GM12878 (cell line): ENCODE data around the gene RARRES2. TPM values are rescaled to one million over a fixed set of nuclear protein-coding genes. Genes with fewer than 3 reads are reported as not detected.

Source experiments
- ATAC-seq: fragments of 200-7000 bp; cut with Tn5 transposase; 3 replicates; pipeline ENCODE4 v1.9.1; 2020; ENCODE audit warnings: mild to moderate bottlenecking, moderate library complexity
- BruUV-seq: library from RNA; stranded (reverse); fragments of 400-500 nt; replicated peaks from 2 replicates; lab custom pipeline; 2021; lab: Mats Ljungman, UMichigan
- CTCF ChIA-PET: fragments of 300-600 bp; sonication (Branson Sonifier 250); formaldehyde crosslinking; extraction: SDS; loops from one replicate; lab custom pipeline; 2021; ENCODE audit warnings: inconsistent platforms; lab: Yijun Ruan, JAX
- POLR2A ChIA-PET: fragments of 350-600 bp; formaldehyde crosslinking; extraction: SDS; loops from one replicate; lab custom pipeline; 2021; ENCODE audit warnings: inconsistent platforms; lab: Charles Lee
- RAD21 ChIA-PET: fragments of 300-600 bp; sonication (Branson Sonifier 250); formaldehyde crosslinking; loops from one replicate; lab custom pipeline; 2023; ENCODE audit warnings: antibody characterized with exemption; ENCODE audit not compliant: unreplicated experiment; lab: Charles Lee
- SMC1A ChIA-PET: fragments of 300-600 bp; sonication (Branson Sonifier 250); formaldehyde crosslinking; loops from one replicate; lab custom pipeline; 2023; ENCODE audit not compliant: unreplicated experiment, uncharacterized antibody; lab: Charles Lee
- DNase-seq: peaks from one replicate; pipeline ENCODE4 v3.0.0-alpha.2; 2011; ENCODE audit warnings: low read depth, low spot score
- FAIRE-seq: peaks from 3 replicates; lab custom pipeline; 2011; peaks lifted over from hg19 to GRCh38; lab: Jason Lieb, UNC
- H2AFZ ChIP-seq: 2 replicates; pipeline ENCODE4 v1.6.0; 2011; ENCODE audit warnings: low read depth, low read length, control low read depth; ENCODE audit not compliant: control insufficient read depth
- H3K27ac ChIP-seq: 2 replicates; pipeline ENCODE4 v1.5.1; 2011; ENCODE audit warnings: control low read depth; ENCODE audit not compliant: control insufficient read depth, insufficient read depth
- H3K27me3 ChIP-seq, 2 experiments: replicated peaks in 1 of 2; 2 replicates each; pipeline versions ENCODE4 v1.6.0 to v1.6.1; 2011; ENCODE audit warnings: low read length in 1 of 2; ENCODE audit not compliant: control insufficient read depth in 2 of 2, insufficient read depth in 2 of 2
- H3K36me3 ChIP-seq, 2 experiments: 2 replicates each; pipeline ENCODE4 v1.5.1; 2011; ENCODE audit warnings: low read length in 1 of 2; ENCODE audit not compliant: control insufficient read depth in 2 of 2, insufficient read depth in 2 of 2
- H3K4me1 ChIP-seq: 2 replicates; pipeline ENCODE4 v1.6.1; 2011; ENCODE audit warnings: mild to moderate bottlenecking, low read length, moderate library complexity, mixed read lengths; ENCODE audit not compliant: control insufficient read depth, insufficient read depth
- H3K4me2 ChIP-seq: 2 replicates; pipeline ENCODE4 v1.6.0; 2011; ENCODE audit warnings: control low read depth; ENCODE audit not compliant: control insufficient read depth, insufficient read depth
- H3K4me3 ChIP-seq: fragments of 200-600 bp; sonication (generic); 2 replicates; pipeline ENCODE4 v1.5.1; 2016
- H3K79me2 ChIP-seq: 2 replicates; pipeline ENCODE4 v1.6.0; 2011; ENCODE audit warnings: low read length; ENCODE audit not compliant: control insufficient read depth, insufficient read depth
- H3K9ac ChIP-seq: 2 replicates; pipeline ENCODE4 v1.8.0; 2011; ENCODE audit warnings: low read length, control low read depth, mixed read lengths; ENCODE audit not compliant: control insufficient read depth, insufficient read depth
- H3K9me3 ChIP-seq: replicated peaks from 3 replicates; pipeline ENCODE4 v1.5.1; 2011; ENCODE audit warnings: mild to moderate bottlenecking, low read length; ENCODE audit not compliant: control insufficient read depth, insufficient read depth
- H4K20me1 ChIP-seq: 2 replicates; pipeline ENCODE4 v1.6.0; 2011; ENCODE audit not compliant: control insufficient read depth, insufficient read depth
- BRCA1 ChIP-seq: IDR thresholded peaks from 2 replicates; pipeline ENCODE4 v1.6.1; 2011; ENCODE audit warnings: low read depth, low read length, improper control_type of control experiment
- EGR1 ChIP-seq, 2 experiments: IDR thresholded peaks; 1 replicate in 1 of 2; 2 replicates in 1 of 2; pipeline ENCODE4 v1.6.1; 2011 to 2012; ENCODE audit warnings: low read depth in 2 of 2, low read length in 2 of 2, borderline replicate concordance in 1 of 2, mild to moderate bottlenecking in 1 of 2, moderate library complexity in 1 of 2
- ETV6 ChIP-seq, 2 experiments: fragments of 450-650 bp in 1 of 2; IDR thresholded peaks in 1 of 2; conservative IDR thresholded peaks in 1 of 2; 2 replicates each; pipeline ENCODE4 v1.6.1; 2014; ENCODE audit warnings: antibody characterized with exemption in 1 of 2, borderline replicate concordance in 1 of 2, low read depth in 1 of 2, mild to moderate bottlenecking in 1 of 2, moderate library complexity in 1 of 2
- MLLT1 ChIP-seq: fragments of 450-650 bp; IDR thresholded peaks from 2 replicates; pipeline ENCODE4 v1.6.1; 2016; ENCODE audit warnings: mild to moderate bottlenecking
- PAX8 ChIP-seq: fragments of 450-650 bp; IDR thresholded peaks from 2 replicates; pipeline ENCODE4 v1.6.1; 2017; ENCODE audit warnings: mild to moderate bottlenecking, moderate library complexity
- RUNX3 ChIP-seq: IDR thresholded peaks from 2 replicates; pipeline ENCODE4 v1.6.1; 2012; ENCODE audit warnings: low read length, inconsistent platforms
- ZNF24 ChIP-seq: fragments of 450-650 bp; IDR thresholded peaks from 2 replicates; pipeline ENCODE4 v1.6.1; 2017; ENCODE audit warnings: antibody characterized with exemption, mild to moderate bottlenecking
- ZNF592 ChIP-seq: fragments of 450-650 bp; IDR thresholded peaks from 2 replicates; pipeline ENCODE4 v1.6.1; 2017; ENCODE audit warnings: mild to moderate bottlenecking, moderate library complexity
- WGBS: methylation state at CpG from one replicate; pipeline ENCODE4 v1.1.6; 2016; ENCODE audit warnings: low lambda C conversion rate; ENCODE audit not compliant: insufficient replicate concordance, insufficient coverage; ENCODE audit errors: missing lambda C conversion rate; 5-methylcytosine and 5-hydroxymethylcytosine counted together
- in situ Hi-C: fragments of 300-500 bp; cut with MboI; formaldehyde crosslinking; loops from 9 replicates; pipeline ENCODE4 v1.14.3; 2018; ENCODE audit warnings: mixed read lengths
- intact Hi-C: fragments of 100-400 bp; cut with micrococcal nuclease; formaldehyde crosslinking; loops from one replicate; pipeline ENCODE4 v1.14.2; 2022; ENCODE audit not compliant: unreplicated experiment
- polyA plus RNA-seq, 11 experiments: library from polyadenylated mRNA; depleted of rRNA in 4 of 11; unstranded in 6 of 11; stranded (reverse) in 5 of 11; fragments of >200 nt; fragmentation: Nextera tagmentation in 4 of 11; fragmentation: Illumina TruSeq in 1 of 11; extraction: Ambion mirVana in 4 of 11; extraction: Trizol in 1 of 11; gene quantifications; 1 replicate in 1 of 11; 2 replicates in 10 of 11; pipeline versions ENCODE4 v1.2.1 to v1.2.3, GENCODE V29; 2011 to 2016; ENCODE audit warnings: inconsistent platforms in 2 of 11, missing spikeins in 2 of 11, low read depth in 1 of 11
- total RNA-seq, 4 experiments: library from RNA; depleted of rRNA in 3 of 4; stranded (reverse); fragments of >200 nt in 3 of 4; fragmentation: Illumina TruSeq in 1 of 4; extraction: Trizol in 1 of 4; gene quantifications; 2 replicates each; pipeline versions ENCODE4 v1.2.1 to v1.2.3, GENCODE V29; 2013 to 2021

Gene RARRES2
- total and polyA plus RNA-seq, 10 of the 15 experiments (the other 5 are each of a cell fraction or from before 2014, with no cell fraction given) = 0.13 to 2.2 (median 0.40) TPM; not detected in 3

- no peaks in the 10 kb centered on the region for H4K20me1 ChIP-seq
- SMC1A ChIA-PET = no interaction called here
- peaks cover 5% of the 10 kb centered on the region; the same call in 2 of the 3 replicates for H3K9me3 ChIP-seq
- CTCF ChIA-PET = interaction anchor here (0.8 kb wide), 1 partner anchor 656 kb away, joined by 4 read pairs; no protein-coding TSS in a partner anchor
- DNase-seq (no peak), FAIRE-seq (no peak), ATAC-seq (no peak)
- RAD21 ChIA-PET = no interaction called here
- no peak overlapping the region for H3K9ac ChIP-seq
- H3K36me3 ChIP-seq = peaks cover 0 to 7% of the 10 kb centered on the region in 2 experiments; a peak in 2 of 4 replicates
- intact Hi-C loops (no loop called here), in situ Hi-C loops (no loop called here)
- POLR2A ChIA-PET = no interaction called here
- no TSS peak for BruUV-seq
- H2AFZ ChIP-seq = no peak overlapping the region
- H3K79me2 ChIP-seq = no peaks in the 10 kb centered on the region
- H3K27me3 ChIP-seq = peaks cover 0 to 5% of the 10 kb centered on the region in 2 experiments; a peak in 2 of 4 replicates
- WGBS = 50% methylated on average over 39 of the region's 39 CpGs
- peaks cover 8% of the 10 kb centered on the region for H3K4me1 ChIP-seq
- H3K27ac ChIP-seq = no peak overlapping the region
- 0 out of 2 replicates have a peak overlapping the region, but pooled peaks have one; percentile 13 for H3K4me2 ChIP-seq
- TF ChIP-seq EGR1 (IDR thresholded peaks at IDR 0.05; ENCODE audit: borderline replicate concordance in 1 of 2, low read depth in 2 of 2, low read length in 2 of 2) = peak in 1 of 2 experiments; percentile 55; a peak in 1 of 3 replicates
- TF ChIP-seq RUNX3 = no peak
- H3K4me3 ChIP-seq = no peak overlapping the region
These were observed 1.2 kb downstream of the RARRES2 start for GRCh38 chr7:150340024-150340749.

GRCh38 chr7:150339409-150339809 lies 2.0 kb downstream of the RARRES2 start:
- H3K9me3 ChIP-seq = peaks cover 4% of the 10 kb centered on the region; the same call in 1 of the 3 replicates
- intact Hi-C loops (no loop called here), in situ Hi-C loops (no loop called here)
- H3K9ac ChIP-seq = no peak overlapping the region
- no peak overlapping the region for H2AFZ ChIP-seq
- H3K27ac ChIP-seq = no peak overlapping the region
- ATAC-seq (peak; percentile 82), DNase-seq (no peak), FAIRE-seq (no peak)
- H3K4me1 ChIP-seq = peaks cover 8% of the 10 kb centered on the region
- no peaks in the 10 kb centered on the region for H4K20me1 ChIP-seq
- H3K4me2 ChIP-seq = no peak overlapping the region
- CTCF ChIA-PET = no interaction called here
- SMC1A ChIA-PET = no interaction called here
- POLR2A ChIA-PET = no interaction called here
- no TSS peak for BruUV-seq
- 20% methylated on average over 9 of the region's 9 CpGs for WGBS
- H3K27me3 ChIP-seq = peaks cover 0 to 5% of the 10 kb centered on the region in 2 experiments; a peak in 2 of 4 replicates
- H3K4me3 ChIP-seq = no peak overlapping the region
- no peaks in the 10 kb centered on the region for H3K79me2 ChIP-seq
- RAD21 ChIA-PET = no interaction called here
- peaks cover 0 to 7% of the 10 kb centered on the region in 2 experiments; a peak in 2 of 4 replicates for H3K36me3 ChIP-seq
- TF ChIP-seq MLLT1 (no peak), ZNF24 (no peak), ETV6 (conservative IDR thresholded peaks at IDR 0.05 in 1 of 2, IDR thresholded peaks at IDR 0.05 in 1 of 2; ENCODE audit: borderline replicate concordance in 1 of 2, low read depth in 1 of 2) (no peak), PAX8 (no peak), RUNX3 (0 out of 2 replicates have a peak, but pooled peaks have one; percentile 34), BRCA1 (no peak), ZNF592 (no peak)
